Colonic mucosa (tissue), 4 donors: Measurements from ENCODE around the gene PZP. TPM values are rescaled to one million over a fixed set of nuclear protein-coding genes. Genes with fewer than 3 reads are reported as not detected.

Experiments
- DNase-seq: peaks from one replicate; pipeline ENCODE4 v3.0.0-alpha.2; 2020
- H3K27ac ChIP-seq: fragments of 200-600 bp; one replicate; pipeline ENCODE4 v1.8.0; 2021
- H3K27me3 ChIP-seq: fragments of 200-600 bp; one replicate; pipeline ENCODE4 v1.8.0; 2021
- H3K36me3 ChIP-seq: fragments of 200-600 bp; one replicate; pipeline ENCODE4 v1.8.0; 2021
- H3K4me1 ChIP-seq: fragments of 200-600 bp; one replicate; pipeline ENCODE4 v1.8.0; 2021; ENCODE audit warnings: mild to moderate bottlenecking
- H3K4me3 ChIP-seq: fragments of 200-600 bp; one replicate; pipeline ENCODE4 v1.8.0; 2021
- H3K9ac ChIP-seq, 2 donors: one replicate each; pipeline ENCODE4 v1.7.0; 2013; ENCODE audit warnings: control low read depth in 2 of 2, low read depth in 2 of 2, low read length in 2 of 2
- H3K9me3 ChIP-seq: fragments of 200-600 bp; one replicate; pipeline ENCODE4 v1.8.0; 2021
- intact Hi-C: fragments of 100-400 bp; cut with DNase I; formaldehyde crosslinking; loops from one replicate; pipeline ENCODE4 v1.14.1; 2022
- total RNA-seq, 2 donors: library from RNA; stranded (reverse); fragmentation: NEBNext Ultra II Directional in 1 of 2; extraction: Animal tissue kit (Norgen Biotek cat#: 25700) in 1 of 2; gene quantifications; one replicate each; pipeline ENCODE4 v1.2.1, GENCODE V29; 2021
- TF ChIP-seq, protein P1 (sequence below): fragments of 200-600 bp; IDR thresholded peaks from one replicate; pipeline ENCODE4 v1.8.0; 2022; ENCODE audit warnings: antibody characterized with exemption, mild to moderate bottlenecking
- donor health status: healthy.
- donor health status: DM: no; HTN: no; CAD: no.
- donor health status: DM: no; HTN: no; CAD: no.

Gene PZP
- total RNA-seq, 2 donors from 2014 or later = 0.05 TPM; not detected in 1

DNA sequence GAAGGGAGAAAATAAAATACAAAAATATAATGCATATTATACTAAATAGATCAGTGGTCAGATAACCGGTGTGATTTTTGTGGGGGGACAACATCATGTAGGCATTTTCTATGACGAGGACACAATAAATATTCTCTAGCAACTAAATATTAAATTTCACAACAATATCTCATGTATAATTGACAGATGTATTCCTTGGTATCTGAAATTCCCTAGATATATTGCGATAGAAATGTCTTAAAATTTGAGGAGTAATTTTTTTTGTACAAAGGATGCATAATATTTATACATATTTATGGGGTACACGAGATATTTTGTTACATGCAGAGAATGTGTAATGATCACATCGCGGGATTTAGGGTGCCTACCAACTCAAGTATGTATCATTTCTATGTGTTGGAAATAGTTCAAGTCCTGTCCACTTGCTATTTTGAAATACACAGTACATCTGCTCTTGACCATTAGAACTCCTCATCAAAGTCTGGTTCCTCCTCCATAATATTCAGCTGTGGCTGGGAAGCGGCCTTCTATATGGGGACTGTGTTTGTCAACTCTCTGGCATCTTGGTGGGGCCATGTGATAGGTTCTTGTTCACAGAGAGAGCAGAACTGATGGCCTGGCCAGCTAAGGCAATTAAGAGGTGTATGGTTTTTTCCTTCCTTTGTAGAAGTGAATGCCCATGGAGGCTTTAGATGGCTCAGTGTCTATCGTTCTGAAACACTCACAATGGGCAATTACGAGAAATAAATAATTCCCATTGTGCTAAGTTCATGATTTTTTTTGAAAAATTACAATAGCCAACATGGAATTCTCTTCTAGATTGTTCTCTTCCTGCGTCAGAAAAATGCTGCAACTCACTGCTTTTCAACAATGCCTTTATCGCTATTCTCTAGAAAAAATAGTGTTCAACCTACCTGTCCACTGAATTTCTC is 101.3 kb downstream of the PZP start:
- intact Hi-C loops = no loop called here
- TF ChIP-seq, protein P1, sequence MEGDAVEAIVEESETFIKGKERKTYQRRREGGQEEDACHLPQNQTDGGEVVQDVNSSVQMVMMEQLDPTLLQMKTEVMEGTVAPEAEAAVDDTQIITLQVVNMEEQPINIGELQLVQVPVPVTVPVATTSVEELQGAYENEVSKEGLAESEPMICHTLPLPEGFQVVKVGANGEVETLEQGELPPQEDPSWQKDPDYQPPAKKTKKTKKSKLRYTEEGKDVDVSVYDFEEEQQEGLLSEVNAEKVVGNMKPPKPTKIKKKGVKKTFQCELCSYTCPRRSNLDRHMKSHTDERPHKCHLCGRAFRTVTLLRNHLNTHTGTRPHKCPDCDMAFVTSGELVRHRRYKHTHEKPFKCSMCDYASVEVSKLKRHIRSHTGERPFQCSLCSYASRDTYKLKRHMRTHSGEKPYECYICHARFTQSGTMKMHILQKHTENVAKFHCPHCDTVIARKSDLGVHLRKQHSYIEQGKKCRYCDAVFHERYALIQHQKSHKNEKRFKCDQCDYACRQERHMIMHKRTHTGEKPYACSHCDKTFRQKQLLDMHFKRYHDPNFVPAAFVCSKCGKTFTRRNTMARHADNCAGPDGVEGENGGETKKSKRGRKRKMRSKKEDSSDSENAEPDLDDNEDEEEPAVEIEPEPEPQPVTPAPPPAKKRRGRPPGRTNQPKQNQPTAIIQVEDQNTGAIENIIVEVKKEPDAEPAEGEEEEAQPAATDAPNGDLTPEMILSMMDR = no peak
- Histone ChIP-seq H3K4me1 (no peaks in the 10 kb centered on the region), H3K9ac (no peak overlapping the region), H3K9me3 (no peaks in the 10 kb centered on the region), H3K27me3 (no peaks in the 10 kb centered on the region), H3K36me3 (no peaks in the 10 kb centered on the region), H3K27ac (no peak overlapping the region), H3K4me3 (no peak overlapping the region)
- no peak for DNase-seq

DNA sequence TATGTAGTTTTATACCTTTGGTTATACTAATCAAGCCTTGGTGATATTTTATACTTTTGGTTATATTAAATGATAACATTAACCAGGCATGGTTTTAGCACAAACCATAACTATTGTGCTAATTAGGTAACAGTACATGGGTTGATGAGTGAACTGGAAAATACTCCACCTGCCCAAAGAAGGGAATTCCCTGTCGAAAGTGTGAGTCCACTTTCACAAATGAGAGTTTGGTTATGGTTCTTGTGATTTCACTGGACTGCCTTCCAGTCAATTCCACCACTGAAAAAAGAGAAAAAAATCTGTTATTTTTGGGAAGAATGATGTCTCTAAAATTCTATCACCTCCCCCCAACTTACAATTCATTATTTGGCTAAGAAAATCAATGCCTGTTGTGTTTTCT is 102.1 kb downstream of the PZP start:
- H3K4me3 ChIP-seq = no peak overlapping the region
- H3K9me3 ChIP-seq = no peaks in the 10 kb centered on the region
- H3K9ac ChIP-seq = no peak overlapping the region
- TF ChIP-seq, protein P1 = no peak
- intact Hi-C loops = no loop called here
- H3K36me3 ChIP-seq = no peaks in the 10 kb centered on the region
- H3K27ac ChIP-seq = no peak overlapping the region
- no peaks in the 10 kb centered on the region for H3K27me3 ChIP-seq
- H3K4me1 ChIP-seq = no peaks in the 10 kb centered on the region
- no peak for DNase-seq

DNA sequence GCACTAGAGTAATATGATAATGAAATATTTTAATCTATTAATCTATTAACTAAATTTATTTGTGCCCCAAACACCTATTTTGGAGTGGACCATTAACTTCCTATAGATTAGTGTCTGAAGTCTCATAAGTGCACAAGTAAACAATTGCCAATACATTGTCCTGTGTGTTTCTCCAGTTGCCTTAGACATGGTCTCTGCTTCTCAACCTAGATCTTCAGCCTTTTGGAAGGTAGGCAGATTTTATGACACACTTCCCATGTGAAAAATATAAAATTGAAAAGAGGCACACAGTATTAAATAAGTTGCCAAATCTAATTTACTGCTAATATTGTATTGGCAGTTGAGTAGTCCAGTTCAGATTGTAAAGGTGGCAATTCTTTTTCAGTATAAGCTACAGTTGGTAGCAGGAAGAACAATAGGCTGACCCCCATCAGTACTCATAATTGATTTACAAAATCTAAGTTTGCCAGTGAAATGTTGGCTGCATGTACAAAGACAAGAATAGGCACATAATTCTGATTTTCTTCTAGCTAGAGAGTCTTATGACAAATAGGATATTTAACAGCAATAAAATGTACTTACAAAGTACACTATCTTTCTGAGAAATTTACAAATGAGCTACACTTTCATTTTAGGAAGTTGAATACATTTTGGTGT is 103.3 kb downstream of the PZP start:
- no peak overlapping the region for H3K4me3 ChIP-seq
- H3K36me3 ChIP-seq = no peaks in the 10 kb centered on the region
- no peak overlapping the region for H3K9ac ChIP-seq
- TF ChIP-seq, protein P1 = no peak
- H3K9me3 ChIP-seq = no peaks in the 10 kb centered on the region
- no peaks in the 10 kb centered on the region for H3K27me3 ChIP-seq
- H3K27ac ChIP-seq = no peak overlapping the region
- H3K4me1 ChIP-seq = no peaks in the 10 kb centered on the region
- intact Hi-C loops = no loop called here
- no peak for DNase-seq

DNA sequence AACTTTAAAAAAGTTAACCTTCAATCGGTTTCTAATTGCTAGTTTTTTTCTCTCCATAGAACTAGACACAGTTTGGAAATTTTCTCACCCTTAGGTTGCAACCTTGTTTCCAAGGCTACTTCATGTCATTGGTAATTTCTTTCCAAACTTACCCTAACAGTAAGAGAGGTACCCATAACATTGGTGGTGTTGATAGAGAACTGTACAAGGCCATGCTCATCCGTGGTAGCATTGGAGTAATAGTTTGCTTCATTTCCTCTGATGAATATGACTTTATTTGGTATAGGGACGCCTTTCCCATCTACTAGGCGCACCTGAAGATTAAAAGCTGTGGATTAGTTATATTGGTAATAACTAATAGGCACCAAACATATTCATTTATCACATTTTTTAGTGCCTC is 104.1 kb downstream of the PZP start:
- Histone ChIP-seq H3K9me3 (no peaks in the 10 kb centered on the region), H3K27me3 (no peaks in the 10 kb centered on the region), H3K36me3 (no peaks in the 10 kb centered on the region), H3K27ac (no peak overlapping the region), H3K4me1 (no peaks in the 10 kb centered on the region), H3K4me3 (no peak overlapping the region), H3K9ac (no peak overlapping the region)
- TF ChIP-seq, protein P1 = no peak
- intact Hi-C loops = no loop called here
- no peak for DNase-seq

DNA sequence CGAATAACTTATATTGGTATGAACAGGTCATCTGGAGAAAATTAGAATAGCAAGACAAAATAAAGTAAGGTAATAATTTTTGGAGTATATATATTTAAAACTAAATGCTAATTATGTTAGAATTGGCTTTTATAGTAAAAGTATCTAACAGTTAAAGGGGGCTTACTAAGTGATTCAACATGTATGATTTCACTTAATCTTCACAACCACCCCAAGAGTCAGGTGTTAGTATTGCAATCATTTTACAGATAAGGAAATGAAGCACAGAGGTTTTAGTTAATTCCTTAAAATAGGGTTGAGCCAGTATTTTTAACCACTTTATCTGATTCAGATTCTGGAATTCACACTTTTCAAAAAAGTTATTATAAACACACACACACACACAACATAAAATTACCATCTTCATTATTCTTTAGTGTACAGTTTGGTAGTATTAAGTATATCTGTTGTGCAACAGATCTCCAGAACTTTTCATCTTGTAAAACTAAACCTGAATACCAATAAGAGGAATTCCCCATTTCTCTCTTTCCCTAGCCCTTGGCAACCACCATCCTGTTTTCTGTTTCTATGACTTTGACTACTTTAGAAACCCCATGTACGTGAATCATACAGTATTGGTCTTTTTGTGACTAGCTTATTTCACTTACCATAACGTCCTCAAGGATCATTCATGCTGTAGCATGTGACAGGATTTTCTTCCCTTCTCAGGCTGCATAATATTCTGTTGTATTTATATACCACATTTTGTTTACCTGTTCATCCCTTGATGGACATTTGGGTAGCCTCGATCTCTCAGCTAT is 104.9 kb downstream of the PZP start:
- H3K9me3 ChIP-seq = no peaks in the 10 kb centered on the region
- H3K27ac ChIP-seq = no peak overlapping the region
- no peaks in the 10 kb centered on the region for H3K36me3 ChIP-seq
- TF ChIP-seq, protein P1 = no peak
- no peak for DNase-seq
- no peak overlapping the region for H3K9ac ChIP-seq
- no peaks in the 10 kb centered on the region for H3K4me1 ChIP-seq
- no peak overlapping the region for H3K4me3 ChIP-seq
- no peaks in the 10 kb centered on the region for H3K27me3 ChIP-seq
- intact Hi-C loops = no loop called here
